Effector CD8-positive, alpha-beta T cell (primary cell): ENCODE results near the gene UBE2L5.

Source experiments
- DNase-seq: peaks from one replicate; lab custom pipeline; 2025; lab: John Stamatoyannopoulos, UW

UBE2L5 gene

DNA sequence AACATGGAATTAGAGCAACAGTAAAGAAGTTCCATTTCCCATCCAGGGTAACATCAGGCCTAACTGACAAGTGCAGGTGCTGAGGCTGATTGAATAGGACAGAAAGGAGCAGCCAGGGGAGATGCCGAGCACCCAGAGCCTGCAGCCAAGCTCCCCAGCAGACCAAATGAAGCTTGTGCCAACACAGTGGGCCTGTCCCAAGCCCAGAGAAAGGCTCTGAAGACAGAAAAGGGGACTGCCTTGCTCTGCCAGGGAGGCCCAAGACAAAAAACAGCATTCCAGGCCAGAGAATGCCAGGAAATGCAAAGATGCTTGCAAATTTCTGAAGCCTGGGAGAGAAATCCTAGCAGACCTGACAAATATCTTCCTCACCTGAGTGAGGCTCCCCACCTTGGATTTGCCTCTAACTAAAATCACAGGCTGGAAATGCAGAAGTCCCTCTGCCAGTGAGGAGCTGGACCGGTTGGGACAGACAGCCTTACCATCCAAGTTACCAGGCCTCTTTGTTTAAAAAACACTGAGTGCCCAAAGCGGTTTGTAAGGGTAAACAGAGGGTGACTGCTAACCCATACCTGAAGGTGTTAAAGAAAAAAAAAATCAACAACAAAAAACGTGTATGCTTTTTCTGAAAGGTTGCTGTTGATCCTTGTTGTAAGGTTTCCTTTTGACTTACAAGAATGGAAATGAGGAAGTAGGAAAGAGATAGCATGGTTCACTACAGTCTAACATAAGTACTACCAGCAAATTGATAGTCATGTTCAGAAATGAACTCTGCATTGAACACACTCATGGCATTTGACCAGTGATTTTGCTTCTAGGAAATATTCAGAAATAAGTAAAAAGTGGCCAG lies 55.3 kb downstream of the UBE2L5 start:
- DNase-seq: no peak
